Esophagus muscularis mucosa (tissue), 4 donors: ENCODE data around the gene SOWAHD. TPM values are rescaled to one million over a fixed set of nuclear protein-coding genes. Genes with fewer than 3 reads are reported as not detected.
A peak's percentile ranks its signal among the peaks of the same experiment; 100 is the strongest.

ENCODE experiments used
- DNase-seq: peaks from one replicate; pipeline ENCODE4 v3.0.0-alpha.2; 2017; ENCODE audit errors: extremely low spot score
- H3K27ac ChIP-seq, 4 donors: fragments of 200-600 bp; sonication (generic); replicated peaks in 1 of 4; 1 replicate in 3 of 4; 2 replicates in 1 of 4; pipeline ENCODE4 v1.5.1; 2016 to 2019; ENCODE audit warnings: mild to moderate bottlenecking in 1 of 4
- H3K27me3 ChIP-seq, 4 donors: fragments of 200-600 bp; sonication (generic); one replicate each; pipeline versions ENCODE4 v1.5.1 to v1.6.0; 2016 to 2019
- H3K36me3 ChIP-seq, 4 donors: fragments of 200-600 bp; sonication (generic); one replicate each; pipeline ENCODE4 v1.5.1; 2016 to 2019
- H3K4me1 ChIP-seq, 4 donors: fragments of 200-600 bp; sonication (generic); one replicate each; pipeline ENCODE4 v1.5.1; 2016 to 2019
- H3K4me3 ChIP-seq, 4 donors: fragments of 200-600 bp; sonication (generic); 1 replicate in 2 of 4; 2 replicates in 2 of 4; pipeline ENCODE4 v1.5.1; 2016 to 2019; ENCODE audit warnings: mild to moderate bottlenecking in 4 of 4, moderate library complexity in 1 of 4
- H3K9me3 ChIP-seq, 4 donors: fragments of 200-600 bp; sonication (generic); 1 replicate in 3 of 4; 2 replicates in 1 of 4; pipeline ENCODE4 v1.5.1; 2016 to 2019
- EP300 ChIP-seq: sonication (generic); formaldehyde crosslinking; IDR thresholded peaks from one replicate; pipeline ENCODE4 v1.6.1; 2017; ENCODE audit warnings: antibody characterized with exemption
- POLR2A ChIP-seq: fragments of 450-650 bp; IDR thresholded peaks from one replicate; pipeline ENCODE4 v1.6.1; 2017; ENCODE audit warnings: antibody characterized with exemption, moderate library complexity, mild to moderate bottlenecking, low read depth
- POLR2AphosphoS5 ChIP-seq, 2 donors: sonication (generic); formaldehyde crosslinking; IDR thresholded peaks; one replicate each; pipeline ENCODE4 v1.6.1; 2017; ENCODE audit warnings: antibody characterized with exemption in 2 of 2
- WGBS: methylation state at CpG from one replicate; pipeline ENCODE4 v1.1.5; 2018; 5-methylcytosine and 5-hydroxymethylcytosine counted together
- intact Hi-C: fragments of 100-400 bp; cut with DNase I; formaldehyde crosslinking; loops from one replicate; pipeline ENCODE4 v1.15.1; 2023
- total RNA-seq, 4 donors: library from RNA; depleted of rRNA; stranded (reverse); fragments of >200 nt; gene quantifications; one replicate each; pipeline versions ENCODE4 v1.1.0 to v1.2.1, GENCODE V29; 2016
- TF ChIP-seq, protein P1 (sequence below), 3 experiments: fragments of 200-600 bp in 2 of 3; fragments of 450-650 bp in 1 of 3; sonication (generic) in 2 of 3; IDR thresholded peaks; one replicate each; pipeline ENCODE4 v1.5.1; 2017 to 2019; ENCODE audit warnings: antibody characterized with exemption in 3 of 3, mild to moderate bottlenecking in 2 of 3, moderate library complexity in 1 of 3

The SOWAHD gene
- total RNA-seq, 4 donors from 2014 or later = not detected

DNA sequence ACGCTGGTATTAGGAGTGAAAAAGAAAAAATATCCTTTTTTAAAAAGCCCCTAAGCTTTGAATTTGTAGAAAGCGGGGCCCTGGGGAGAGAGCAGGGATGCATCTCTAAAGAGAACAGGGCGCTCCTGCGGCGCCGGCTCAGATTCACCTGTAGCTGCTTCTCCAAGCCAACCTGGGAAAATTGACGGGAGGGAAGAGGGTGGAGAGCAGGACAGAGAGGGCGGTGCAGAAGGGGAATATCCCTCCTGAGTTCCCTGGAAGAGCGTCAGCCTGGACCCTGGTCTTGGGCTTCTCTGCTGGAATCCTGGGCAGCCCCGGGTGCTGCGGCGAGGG is 776 bp upstream of the SOWAHD start:
- Histone ChIP-seq H3K36me3 (no peaks in the 10 kb centered on the region), H3K27me3 (peaks cover 0 to 15% (median 3%) of the 10 kb centered on the region in 4 donors), H3K9me3 (no peaks in the 10 kb centered on the region), H3K4me1 (peaks cover 5 to 17% (median 16%) of the 10 kb centered on the region in 4 donors), H3K27ac (no peak overlapping the region), H3K4me3 (peak overlapping the region; percentile 48 to 61 (median 50))
- DNase-seq = no peak
- 63% methylated on average over 12 of the region's 12 CpGs for WGBS
- intact Hi-C loops = no loop called here
- no peak for TF ChIP-seq POLR2A
- TF ChIP-seq EP300 = no peak
- no peak for TF ChIP-seq POLR2AphosphoS5 (IDR thresholded peaks at IDR 0.05)
- TF ChIP-seq, protein P1, sequence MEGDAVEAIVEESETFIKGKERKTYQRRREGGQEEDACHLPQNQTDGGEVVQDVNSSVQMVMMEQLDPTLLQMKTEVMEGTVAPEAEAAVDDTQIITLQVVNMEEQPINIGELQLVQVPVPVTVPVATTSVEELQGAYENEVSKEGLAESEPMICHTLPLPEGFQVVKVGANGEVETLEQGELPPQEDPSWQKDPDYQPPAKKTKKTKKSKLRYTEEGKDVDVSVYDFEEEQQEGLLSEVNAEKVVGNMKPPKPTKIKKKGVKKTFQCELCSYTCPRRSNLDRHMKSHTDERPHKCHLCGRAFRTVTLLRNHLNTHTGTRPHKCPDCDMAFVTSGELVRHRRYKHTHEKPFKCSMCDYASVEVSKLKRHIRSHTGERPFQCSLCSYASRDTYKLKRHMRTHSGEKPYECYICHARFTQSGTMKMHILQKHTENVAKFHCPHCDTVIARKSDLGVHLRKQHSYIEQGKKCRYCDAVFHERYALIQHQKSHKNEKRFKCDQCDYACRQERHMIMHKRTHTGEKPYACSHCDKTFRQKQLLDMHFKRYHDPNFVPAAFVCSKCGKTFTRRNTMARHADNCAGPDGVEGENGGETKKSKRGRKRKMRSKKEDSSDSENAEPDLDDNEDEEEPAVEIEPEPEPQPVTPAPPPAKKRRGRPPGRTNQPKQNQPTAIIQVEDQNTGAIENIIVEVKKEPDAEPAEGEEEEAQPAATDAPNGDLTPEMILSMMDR (IDR thresholded peaks at IDR 0.05) = no peak

DNA sequence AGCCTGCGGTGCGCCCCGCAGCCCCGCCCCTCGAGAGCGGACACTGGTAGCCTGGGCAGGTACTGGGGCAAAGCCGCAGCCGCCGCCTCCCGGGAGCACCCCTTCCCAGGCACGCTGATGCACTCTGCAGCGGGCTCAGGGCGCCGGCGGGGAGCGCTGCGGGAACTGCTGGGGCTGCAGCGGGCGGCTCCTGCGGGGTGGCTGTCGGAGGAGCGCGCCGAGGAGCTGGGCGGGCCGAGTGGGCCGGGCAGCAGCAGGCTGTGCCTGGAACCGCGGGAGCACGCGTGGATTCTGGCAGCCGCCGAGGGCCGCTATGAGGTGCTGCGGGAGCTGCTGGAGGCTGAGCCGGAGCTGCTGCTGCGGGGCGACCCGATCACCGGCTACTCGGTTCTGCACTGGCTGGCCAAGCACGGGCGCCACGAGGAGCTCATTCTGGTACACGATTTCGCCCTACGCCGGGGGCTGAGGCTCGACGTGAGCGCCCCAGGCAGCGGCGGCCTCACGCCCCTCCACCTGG is 401 bp downstream of the SOWAHD start:
- no peak for DNase-seq
- intact Hi-C loops = no loop called here
- 60% methylated on average over 8 of the region's 54 CpGs for WGBS
- Histone ChIP-seq H3K4me3 (peak overlapping the region; percentile 48 to 61 (median 50)), H3K36me3 (no peaks in the 10 kb centered on the region), H3K4me1 (peaks cover 5 to 17% (median 16%) of the 10 kb centered on the region in 4 donors), H3K27me3 (peaks cover 0 to 15% (median 3%) of the 10 kb centered on the region in 4 donors), H3K27ac (no peak overlapping the region), H3K9me3 (no peaks in the 10 kb centered on the region)
- TF ChIP-seq EP300 (no peak), POLR2A (no peak), POLR2AphosphoS5 (IDR thresholded peaks at IDR 0.05) (no peak)
- TF ChIP-seq, protein P1 (IDR thresholded peaks at IDR 0.05) = no peak

DNA sequence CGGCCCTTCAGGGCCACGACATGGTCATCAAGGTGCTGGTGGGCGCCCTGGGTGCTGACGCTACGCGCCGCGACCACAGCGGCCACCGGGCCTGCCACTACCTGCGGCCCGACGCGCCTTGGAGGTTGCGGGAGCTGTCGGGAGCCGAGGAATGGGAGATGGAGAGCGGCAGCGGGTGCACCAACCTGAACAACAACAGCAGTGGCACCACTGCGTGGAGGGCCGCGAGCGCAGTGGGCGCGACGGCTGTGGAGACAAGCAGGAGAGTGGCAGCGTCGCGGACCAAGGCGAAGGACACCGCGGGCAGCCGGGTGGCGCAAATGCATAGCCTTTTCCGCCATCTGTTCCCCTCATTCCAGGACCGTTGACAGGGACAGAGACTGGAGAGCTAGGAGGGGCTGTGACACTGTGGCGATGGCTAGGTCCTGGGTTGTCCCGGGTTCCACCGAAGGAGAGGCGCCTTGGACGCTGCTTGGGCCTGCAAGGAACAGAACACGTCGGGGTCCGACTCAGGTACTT is 919 bp downstream of the SOWAHD start:
- Histone ChIP-seq H3K9me3 (no peaks in the 10 kb centered on the region), H3K4me3 (peak overlapping the region; percentile 48 to 61 (median 50)), H3K36me3 (no peaks in the 10 kb centered on the region), H3K27me3 (peaks cover 0 to 15% (median 3%) of the 10 kb centered on the region in 4 donors), H3K4me1 (peaks cover 5 to 17% (median 16%) of the 10 kb centered on the region in 4 donors), H3K27ac (no peak overlapping the region)
- TF ChIP-seq POLR2AphosphoS5 (IDR thresholded peaks at IDR 0.05) = no peak
- no peak for TF ChIP-seq POLR2A
- TF ChIP-seq EP300 = no peak
- TF ChIP-seq, protein P1 (IDR thresholded peaks at IDR 0.05) = no peak
- no peak for DNase-seq
- 60% methylated on average over 28 of the region's 44 CpGs for WGBS
- intact Hi-C loops = no loop called here

DNA sequence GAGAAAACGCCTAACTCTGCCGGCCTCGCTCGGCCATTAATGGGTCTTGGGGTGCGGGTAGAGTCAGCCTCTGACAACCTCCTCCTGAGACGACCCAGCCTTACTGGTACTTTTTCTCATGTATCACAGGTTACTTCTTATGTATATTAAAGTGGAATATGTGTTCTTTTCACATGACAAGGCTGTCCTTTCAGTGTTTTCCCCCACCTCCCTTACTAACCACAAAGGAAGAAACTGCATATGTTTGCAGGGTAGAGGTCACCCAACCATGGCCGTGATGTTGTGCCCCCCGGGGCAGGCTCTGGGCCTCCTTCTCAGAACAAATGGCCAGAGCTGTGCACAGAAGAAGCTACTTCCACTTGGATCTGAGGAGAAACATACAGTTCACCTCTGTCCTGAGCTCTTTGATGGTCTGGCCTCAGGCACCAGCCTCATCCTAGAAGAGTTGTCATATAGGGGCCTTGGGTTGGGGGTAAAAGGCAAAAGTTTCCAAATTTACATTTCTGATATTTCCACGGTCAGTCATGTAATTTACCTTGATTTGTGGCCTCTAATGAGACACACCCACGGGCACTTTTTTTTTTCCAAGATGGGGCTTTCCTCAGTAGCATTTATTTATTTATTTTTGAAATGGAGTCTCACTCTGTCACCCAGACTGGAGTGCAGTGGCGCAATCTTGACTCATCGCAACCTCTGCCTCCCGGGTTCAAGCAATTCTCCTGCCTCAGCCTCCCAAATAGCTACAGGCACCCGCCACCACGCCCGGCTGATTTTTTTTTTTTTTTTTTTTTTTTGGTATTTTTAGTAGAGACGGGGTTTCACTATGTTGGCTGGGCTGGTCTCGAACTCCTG is 1.9 kb downstream of the SOWAHD start:
- TF ChIP-seq EP300 (no peak), POLR2AphosphoS5 (IDR thresholded peaks at IDR 0.05) (no peak), POLR2A (no peak)
- TF ChIP-seq, protein P1 (IDR thresholded peaks at IDR 0.05) = no peak
- Histone ChIP-seq H3K27me3 (peaks cover 0 to 15% (median 3%) of the 10 kb centered on the region in 4 donors), H3K36me3 (no peaks in the 10 kb centered on the region), H3K4me3 (no peak overlapping the region), H3K4me1 (peaks cover 5 to 17% (median 16%) of the 10 kb centered on the region in 4 donors), H3K9me3 (no peaks in the 10 kb centered on the region), H3K27ac (no peak overlapping the region)
- no peak for DNase-seq
- intact Hi-C loops = no loop called here
- WGBS = 82% methylated on average over 18 of the region's 18 CpGs
